GM21723 (cell line): ENCODE measurements around the gene SYNPO2L.
"Not testable (repeated sequence)": the region's sequence is repeated elsewhere in the genome, so short reads cannot be mapped to it uniquely, and the experiment has no call there.

Experiments used
- ATAC-seq: cut with Tn5 transposase; IDR thresholded peaks from one replicate; pipeline ENCODE4 v1.9.1; 2021; ENCODE audit warnings: mild to moderate bottlenecking, moderate library complexity; ENCODE audit not compliant: unreplicated experiment

Gene SYNPO2L, protein sequence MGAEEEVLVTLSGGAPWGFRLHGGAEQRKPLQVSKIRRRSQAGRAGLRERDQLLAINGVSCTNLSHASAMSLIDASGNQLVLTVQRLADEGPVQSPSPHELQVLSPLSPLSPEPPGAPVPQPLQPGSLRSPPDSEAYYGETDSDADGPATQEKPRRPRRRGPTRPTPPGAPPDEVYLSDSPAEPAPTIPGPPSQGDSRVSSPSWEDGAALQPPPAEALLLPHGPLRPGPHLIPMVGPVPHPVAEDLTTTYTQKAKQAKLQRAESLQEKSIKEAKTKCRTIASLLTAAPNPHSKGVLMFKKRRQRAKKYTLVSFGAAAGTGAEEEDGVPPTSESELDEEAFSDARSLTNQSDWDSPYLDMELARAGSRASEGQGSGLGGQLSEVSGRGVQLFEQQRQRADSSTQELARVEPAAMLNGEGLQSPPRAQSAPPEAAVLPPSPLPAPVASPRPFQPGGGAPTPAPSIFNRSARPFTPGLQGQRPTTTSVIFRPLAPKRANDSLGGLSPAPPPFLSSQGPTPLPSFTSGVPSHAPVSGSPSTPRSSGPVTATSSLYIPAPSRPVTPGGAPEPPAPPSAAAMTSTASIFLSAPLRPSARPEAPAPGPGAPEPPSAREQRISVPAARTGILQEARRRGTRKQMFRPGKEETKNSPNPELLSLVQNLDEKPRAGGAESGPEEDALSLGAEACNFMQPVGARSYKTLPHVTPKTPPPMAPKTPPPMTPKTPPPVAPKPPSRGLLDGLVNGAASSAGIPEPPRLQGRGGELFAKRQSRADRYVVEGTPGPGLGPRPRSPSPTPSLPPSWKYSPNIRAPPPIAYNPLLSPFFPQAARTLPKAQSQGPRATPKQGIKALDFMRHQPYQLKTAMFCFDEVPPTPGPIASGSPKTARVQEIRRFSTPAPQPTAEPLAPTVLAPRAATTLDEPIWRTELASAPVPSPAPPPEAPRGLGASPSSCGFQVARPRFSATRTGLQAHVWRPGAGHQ

DNA sequence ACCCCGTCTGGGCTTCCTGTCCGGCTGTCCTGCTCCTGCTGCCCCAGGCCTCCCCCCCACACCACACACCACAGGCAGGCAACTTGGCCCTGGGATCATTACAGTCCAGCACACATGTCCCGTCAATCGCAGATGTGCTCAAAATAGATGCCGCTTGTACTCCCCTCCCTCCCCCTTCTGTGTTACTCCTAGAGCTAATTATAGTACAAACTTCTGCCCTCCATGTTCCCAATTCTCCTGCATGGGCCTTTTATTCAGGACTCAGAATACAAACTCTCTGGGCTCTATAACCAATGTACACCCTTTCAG is at the start of gene SYNPO2L:
TSS of gene SYNPO2L (minus strand) at position 40 of the 309 bp plus-strand sequence. CDS start 107 bp downstream, outside the sequence.
- ATAC-seq, result no peak

DNA sequence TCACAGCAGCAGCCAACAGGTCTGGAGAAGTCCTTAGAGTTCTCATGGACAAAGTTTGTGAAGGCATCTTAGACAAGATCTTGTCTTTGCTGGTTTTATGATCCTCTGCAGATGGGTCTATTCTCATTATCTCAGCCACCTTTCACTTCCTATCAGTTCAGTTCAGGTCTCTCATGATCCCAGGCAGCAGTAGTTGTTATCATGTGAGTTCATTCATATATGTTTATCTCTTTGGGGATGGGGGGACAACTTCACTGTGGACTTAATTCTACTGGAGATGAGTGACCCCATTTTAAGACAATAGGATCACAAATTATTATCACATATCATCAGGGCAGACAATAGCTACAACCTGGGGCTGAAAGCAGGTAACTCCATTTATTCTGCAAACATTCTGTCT is 48.1 kb upstream of the SYNPO2L start:
- not testable (repeated sequence) for ATAC-seq

DNA sequence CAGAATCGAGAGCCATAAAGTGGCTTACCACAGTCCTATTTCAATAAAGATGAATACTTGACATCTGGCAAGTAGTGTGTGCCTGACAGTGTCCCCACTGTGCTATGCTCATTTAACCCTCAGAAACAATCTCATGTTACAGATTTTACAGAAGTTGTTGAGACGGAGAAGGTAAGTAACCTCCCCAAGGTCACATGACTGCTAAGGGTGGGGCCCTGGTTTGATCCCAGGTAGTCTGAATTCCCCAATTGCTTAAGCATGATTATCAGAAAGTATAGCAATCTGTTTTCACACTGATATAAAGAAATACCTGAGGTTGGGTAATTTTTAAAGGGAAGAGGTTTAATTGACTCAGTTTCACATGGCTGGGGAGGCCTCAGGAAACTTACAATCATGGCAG is 43.0 kb upstream of the SYNPO2L start:
- not testable (repeated sequence) for ATAC-seq

DNA sequence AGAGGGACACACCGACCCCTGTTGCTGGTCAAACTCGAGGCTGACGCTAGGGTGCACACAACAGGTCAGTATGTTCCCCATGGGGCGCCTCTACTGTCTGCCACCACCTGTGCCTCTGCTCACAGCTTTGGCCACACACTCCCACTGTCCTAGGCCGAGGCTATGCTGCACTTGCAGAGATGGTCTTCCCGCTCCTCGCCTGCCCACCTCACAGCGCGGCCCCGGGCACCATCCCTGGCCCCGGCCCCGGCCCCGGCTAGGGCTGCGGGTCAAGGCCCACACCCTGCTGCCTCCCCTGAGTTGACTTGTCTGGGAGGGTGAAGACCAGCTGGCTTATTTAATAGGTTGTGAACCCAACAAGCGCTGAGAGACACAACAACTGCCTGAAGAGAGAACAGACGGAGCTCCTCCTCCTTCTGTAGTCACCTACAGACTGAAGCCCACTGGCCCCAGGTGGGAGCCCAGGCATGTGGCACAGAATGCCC is 41.9 kb upstream of the SYNPO2L start, which contains the start of gene AGAP5:
TSS of gene AGAP5 (minus strand) at position 435 of the 485 bp plus-strand sequence. CDS start at position 81, 354 bp downstream.
- not testable (repeated sequence) for ATAC-seq

DNA sequence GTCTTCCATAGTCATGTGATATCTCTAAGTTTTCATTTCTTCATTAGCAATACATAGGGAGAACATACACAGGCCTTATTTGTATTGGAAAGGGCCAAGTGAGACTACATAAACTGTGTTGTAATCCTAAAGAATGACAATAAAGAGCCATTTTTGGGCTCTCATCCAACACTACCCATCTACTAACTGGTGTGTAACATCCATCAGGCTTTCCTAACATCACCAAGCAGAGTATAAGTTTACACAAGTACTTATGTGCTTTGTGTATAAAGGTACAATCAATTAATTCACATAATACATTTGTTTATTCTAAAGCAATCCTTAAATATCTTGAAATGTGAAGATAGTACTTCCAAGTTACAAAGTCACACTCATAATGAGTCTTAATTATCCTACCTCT is 39.5 kb upstream of the SYNPO2L start:
- not testable (repeated sequence) for ATAC-seq

DNA sequence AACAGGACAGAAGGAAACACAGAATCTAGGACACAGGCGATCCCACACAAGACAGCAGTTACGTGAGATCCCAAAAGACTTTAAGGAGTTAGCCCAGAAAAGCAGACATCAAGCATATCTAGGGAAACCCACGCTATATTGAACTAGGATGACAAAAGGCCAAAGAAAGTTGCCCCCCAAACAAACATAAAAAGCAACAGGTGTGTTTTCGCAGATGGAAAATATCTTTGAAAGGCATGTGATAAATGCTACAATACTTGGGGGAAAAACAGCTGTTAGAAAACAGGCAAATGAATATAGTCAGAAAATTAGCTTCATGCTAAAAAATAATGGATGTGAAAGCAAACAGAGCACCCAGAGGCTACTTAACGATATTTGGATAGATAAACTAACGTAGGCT is 34.9 kb upstream of the SYNPO2L start:
- not testable (repeated sequence) for ATAC-seq

DNA sequence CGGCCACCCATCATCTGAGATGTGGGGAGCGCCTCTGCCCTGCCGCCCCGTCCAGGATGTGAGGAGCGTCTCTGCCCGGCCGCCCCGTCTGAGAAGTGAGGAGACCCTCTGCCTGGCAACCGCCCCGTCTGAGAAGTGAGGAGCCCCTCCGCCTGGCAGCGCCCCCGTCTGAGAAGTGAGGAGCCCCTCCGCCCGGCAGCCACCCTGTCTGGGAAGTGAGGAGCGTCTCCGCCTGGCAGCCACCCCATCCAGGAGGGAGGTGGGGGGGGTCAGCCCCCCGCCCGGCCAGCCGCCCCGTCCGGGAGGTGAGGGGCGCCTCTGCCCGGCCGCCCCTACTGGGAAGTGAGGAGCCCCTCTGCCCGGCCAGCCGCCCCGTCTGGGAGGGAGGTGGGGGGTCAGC is 33.8 kb upstream of the SYNPO2L start:
- ATAC-seq, result not testable (repeated sequence)

DNA sequence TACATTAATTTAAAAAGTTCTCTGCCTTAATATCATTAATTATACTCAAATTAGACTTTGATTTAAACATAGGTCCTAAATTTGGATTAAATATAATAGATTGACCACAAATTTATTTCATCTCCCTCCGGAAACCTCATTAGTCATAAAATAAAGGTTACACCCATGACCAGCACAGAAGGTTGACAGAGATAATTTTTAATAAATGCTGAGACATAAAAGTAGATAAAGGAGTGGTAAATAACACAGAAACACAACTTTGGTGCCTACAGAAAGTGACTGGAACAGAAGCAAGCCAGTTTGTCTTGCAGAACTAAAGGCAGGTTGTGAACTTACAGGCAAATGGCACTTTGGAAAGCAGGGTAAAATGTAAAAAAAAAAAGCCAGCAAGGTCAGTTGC is 31.8 kb upstream of the SYNPO2L start:
- not testable (repeated sequence) for ATAC-seq

DNA sequence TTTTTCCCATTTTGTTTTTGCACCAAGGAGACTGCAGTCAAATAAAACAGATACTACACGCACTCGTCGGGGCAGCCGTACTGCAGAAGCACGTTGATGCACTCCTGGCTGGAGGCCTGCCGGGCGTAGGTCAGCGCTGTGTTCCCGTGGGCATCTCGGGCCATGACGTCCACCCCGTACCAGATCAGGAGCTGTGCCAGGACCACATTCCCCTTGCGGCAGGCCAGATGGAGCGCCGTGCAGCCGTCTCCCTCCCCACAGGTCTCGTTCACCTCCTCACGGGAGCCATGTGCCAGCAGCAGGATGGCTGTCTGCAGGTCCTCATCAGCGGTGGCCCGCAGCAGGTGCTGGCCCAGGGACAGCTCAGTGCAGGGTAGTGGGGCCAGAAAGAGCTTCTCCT is 18.7 kb upstream of the SYNPO2L start:
- ATAC-seq, result not testable (repeated sequence)

DNA sequence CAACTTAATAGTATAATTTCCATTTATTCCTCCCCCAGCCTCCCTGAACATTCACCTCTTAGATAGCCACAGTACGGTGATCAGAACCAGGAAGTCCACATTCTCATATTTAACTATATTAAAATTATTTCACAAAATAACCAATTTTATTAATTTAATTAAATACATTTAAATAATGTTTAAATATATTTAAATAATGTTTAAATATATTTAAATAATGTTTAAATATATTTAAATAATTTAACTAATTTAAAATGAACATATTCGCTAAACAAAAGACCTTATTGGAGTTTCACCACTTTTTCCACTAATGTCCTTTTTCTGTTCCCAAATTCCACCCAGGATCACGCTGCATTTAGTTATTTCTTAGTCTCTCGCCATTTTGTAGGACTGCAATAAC is 12.5 kb upstream of the SYNPO2L start:
- ATAC-seq, result not testable (repeated sequence)

DNA sequence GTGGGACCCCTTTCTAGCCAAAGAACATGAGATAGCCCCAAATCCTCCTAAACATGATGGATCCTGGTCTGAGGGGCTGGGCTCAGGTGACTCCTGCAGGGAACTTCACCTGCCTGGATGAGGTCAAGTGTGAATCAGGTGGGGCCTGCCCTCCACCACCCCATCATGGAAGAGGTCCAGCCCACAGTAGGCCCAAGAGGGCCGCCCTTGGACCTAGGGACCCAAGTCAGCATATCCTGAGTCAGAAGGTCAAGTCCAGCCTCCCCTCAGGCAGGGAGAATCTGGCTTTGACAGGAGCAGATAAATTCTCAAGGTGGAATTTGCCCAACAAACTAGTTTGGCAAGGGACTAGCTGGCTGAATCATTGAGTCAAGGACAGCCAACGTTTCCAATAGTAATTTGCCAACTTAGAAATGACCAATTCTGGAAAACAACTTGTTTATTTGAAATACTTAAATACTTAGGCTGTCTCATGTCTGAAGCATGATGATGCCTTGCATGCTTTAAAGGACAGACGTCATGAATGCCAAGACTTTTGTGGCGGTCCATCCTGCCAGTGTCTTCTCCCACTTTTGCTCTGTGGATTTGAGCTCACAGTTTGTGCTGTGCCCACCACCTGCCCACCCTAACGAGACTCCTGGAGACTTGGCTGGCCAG is 10.5 kb upstream of the SYNPO2L start:
- not testable (repeated sequence) for ATAC-seq

DNA sequence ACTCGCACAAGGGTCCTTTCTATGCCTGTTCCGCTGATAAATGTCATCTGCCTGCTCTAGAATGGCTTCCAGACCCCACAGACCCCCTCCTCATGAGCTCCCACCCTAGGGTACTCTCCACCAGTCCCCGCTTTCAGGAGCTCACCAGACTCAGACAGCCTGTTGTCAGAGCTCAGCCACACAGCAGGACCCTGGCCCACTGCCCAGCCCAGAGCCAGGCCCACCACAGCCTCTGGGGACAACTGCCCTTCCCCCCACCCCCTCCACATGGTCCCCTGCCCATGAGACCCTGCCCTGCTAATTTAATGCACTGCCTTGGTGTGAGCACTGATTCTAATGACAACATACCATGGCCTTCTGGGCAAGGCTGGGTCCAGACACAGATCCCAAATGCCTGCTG is 9.8 kb upstream of the SYNPO2L start:
- not testable (repeated sequence) for ATAC-seq

DNA sequence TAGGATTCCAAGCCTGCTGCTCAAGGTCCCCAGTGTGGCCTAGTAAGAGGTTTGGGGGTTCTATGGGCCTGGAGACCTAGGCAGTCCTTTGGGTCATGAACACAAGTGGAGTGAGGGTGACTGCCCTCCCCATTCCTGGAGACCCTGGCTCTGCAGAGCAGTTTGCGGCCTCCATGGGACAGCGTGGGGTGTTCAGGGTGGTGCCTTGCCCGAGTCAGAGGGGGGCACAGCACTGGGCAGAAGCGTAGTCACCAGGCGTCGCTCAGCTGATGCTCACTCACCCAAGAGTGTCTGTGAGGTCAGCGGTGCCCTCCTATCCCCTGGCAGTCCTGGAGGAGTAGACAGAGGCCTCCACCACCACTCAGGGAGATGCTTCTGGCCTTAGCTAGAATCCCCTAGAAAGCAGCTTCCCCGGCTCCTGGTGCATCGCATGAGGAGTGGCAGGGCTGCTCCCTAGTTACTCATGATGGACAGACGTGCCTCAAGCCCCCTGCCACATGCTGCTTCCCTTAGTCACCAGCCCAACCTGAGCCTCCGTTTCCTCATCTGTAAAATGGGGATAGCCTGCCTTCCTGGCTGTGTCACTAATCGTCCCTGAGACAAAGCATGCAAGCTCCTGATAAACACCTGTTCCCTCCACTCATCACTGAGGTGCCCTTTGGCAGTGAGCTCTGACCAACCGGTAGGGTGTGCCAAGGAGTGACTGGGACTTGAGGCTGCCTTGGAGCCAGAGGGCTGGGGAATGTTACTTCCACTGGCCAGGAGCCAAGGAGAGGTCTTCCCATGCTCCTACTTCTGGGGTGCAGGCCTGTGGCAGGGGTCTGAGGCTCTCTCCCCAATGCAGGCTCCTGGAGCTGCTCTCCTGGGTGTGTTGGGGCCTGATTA is 8.6 kb upstream of the SYNPO2L start:
- ATAC-seq, result not testable (repeated sequence)

DNA sequence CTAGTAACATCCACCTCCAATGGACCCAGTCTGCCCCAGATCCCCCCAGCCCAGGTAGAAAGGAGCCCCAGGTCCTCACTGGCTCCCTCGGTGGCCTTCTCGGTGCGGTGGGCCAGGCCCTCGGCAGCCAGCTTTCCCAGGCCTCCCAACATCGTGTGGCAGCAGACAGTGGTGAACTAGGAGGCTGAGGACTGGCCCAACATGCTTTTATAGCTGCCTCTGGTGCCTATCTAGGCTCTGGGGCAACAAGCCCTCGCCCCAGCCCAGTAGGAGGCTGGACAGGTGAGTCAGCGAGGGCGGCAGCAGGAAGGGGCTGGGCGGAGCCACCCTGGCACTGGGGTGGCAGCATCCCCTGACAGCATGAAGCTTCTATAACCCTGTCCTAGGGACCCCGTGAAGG is 7.8 kb upstream of the SYNPO2L start:
- ATAC-seq, result not testable (repeated sequence)

DNA sequence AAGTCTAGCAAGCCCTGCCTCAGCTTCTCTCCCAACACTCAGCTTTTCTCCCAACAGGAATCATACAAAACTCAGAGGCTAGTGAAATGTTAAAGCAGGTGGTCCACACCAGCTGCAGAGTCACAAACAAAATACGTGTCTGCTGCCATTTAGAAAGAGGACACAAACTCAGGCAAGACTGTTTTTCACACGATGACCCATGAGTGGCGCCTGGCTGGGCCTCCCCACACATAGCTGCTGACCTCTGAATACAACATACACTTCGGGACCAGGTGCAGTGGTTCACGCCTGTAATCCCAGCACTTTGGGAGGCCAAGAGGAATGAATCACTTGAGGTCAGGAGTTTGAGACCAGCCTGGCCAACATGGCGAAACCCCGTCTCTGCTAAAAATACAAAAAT is 6.9 kb upstream of the SYNPO2L start:
- not testable (repeated sequence) for ATAC-seq

DNA sequence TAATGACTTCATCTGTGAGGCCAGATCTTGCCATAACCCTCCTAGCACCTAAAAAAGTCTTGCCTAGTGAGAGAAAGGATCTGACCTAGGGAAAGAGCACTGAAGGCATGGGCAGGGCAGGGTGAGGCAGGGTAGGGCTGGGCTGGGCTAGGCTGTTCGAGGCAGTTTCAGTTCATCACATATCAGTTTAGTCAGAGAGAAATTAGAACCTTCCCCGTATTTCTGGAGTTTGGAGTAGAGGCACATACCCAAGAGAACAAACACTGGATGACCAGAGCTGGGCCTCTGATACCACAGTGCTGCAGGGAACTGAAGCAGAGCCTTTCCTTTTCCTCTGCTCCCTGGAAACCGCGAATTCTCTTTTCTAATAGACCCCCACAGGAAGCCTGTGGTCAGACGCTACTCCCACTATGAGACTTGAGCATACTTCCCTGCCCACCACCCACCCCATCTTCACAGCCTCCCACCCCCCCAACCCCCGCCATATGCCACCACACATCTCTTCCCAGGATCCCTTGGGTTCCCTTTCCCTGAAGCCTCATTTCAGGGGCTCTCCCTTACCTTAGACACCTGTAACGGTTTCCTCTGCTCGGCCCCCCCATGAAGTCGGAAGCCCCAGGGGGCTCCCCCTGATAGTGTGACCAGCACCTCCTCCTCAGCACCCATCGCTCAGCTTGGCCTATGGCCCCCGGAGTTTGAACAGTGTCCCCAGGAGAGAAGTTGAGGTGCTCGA is 406 bp downstream of the SYNPO2L start:
- ATAC-seq, result no peak

DNA sequence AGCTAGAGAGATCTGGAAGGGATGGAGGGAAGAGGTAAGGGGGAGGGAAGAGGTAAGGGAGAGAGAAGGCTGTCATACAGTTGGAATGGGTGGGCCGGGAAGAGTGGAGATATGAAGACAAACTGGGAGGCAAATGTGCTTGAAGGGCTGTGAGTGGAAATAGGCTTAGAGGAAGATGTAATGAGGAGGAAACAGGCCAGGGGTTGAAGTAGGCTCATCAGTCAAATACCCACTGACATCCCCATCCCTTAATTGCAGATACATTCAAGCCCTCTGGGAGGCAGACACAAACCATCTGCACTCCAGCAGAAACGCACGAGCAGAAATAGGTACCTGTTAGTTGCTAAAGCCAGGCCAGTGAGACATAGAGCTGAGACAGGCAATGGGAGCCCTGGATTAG is 2.1 kb downstream of the SYNPO2L start:
- ATAC-seq, result no peak

DNA sequence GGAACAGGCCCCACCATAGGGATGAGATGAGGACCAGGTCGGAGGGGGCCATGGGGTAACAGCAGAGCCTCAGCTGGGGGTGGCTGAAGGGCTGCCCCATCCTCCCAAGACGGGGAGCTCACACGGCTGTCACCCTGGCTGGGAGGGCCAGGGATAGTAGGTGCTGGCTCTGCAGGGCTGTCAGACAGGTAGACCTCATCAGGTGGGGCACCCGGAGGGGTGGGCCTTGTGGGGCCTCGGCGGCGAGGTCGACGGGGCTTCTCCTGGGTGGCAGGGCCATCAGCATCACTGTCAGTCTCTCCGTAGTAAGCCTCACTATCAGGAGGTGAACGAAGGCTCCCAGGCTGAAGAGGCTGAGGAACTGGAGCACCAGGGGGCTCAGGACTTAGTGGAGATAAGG is 2.6 kb downstream of the SYNPO2L start:
- ATAC-seq, result no peak
